Measurements from ENCODE around the gene CPNE6.

Gene CPNE6

GRCh38 chr14:24108336-24108874, 37.0 kb downstream of the CPNE6 start:
- H3K4me3 ChIP-seq (ENCODE audit: control insufficient read depth, low read depth, low read length) = no peak overlapping the region
- no peak for DNase-seq (ENCODE audit: low read depth)
- no peak for TF ChIP-seq CTCF (IDR thresholded peaks at IDR 0.05; ENCODE audit: control insufficient read depth, insufficient read depth, low read depth, low read length, missing control alignments)

- DNase-seq (ENCODE audit: low read depth) = no peak
- TF ChIP-seq CTCF (IDR thresholded peaks at IDR 0.05; ENCODE audit: control insufficient read depth, insufficient read depth, low read depth, low read length, missing control alignments) = no peak
- H3K4me3 ChIP-seq (ENCODE audit: control insufficient read depth, low read depth, low read length) = no peak overlapping the region
Observed at GRCh38 chr14:24110060-24110459, 38.7 kb downstream of the CPNE6 start.

DNA sequence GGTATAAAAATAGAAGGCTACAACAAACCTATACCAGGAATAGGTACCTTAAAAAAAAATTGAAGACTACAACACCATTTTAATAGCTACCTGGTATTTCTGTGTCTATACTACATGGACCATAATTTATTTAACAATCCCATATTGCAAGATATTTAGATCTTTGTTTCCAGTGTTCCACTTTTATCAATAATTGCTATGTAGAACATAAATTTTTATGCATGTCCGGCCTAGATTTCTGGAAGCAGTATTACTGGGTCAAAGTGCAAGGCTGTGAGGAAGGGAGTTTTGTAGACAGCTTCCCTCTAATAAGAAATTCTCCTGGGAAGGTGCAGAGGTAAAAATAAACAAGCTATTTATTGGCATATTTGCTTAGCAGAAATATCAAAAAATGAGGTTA, 39.2 kb downstream of the CPNE6 start:
- TF ChIP-seq CTCF (IDR thresholded peaks at IDR 0.05; ENCODE audit: control insufficient read depth, insufficient read depth, low read depth, low read length, missing control alignments) = no peak
- DNase-seq (ENCODE audit: low read depth) = no peak
- no peak overlapping the region for H3K4me3 ChIP-seq (ENCODE audit: control insufficient read depth, low read depth, low read length)

DNA sequence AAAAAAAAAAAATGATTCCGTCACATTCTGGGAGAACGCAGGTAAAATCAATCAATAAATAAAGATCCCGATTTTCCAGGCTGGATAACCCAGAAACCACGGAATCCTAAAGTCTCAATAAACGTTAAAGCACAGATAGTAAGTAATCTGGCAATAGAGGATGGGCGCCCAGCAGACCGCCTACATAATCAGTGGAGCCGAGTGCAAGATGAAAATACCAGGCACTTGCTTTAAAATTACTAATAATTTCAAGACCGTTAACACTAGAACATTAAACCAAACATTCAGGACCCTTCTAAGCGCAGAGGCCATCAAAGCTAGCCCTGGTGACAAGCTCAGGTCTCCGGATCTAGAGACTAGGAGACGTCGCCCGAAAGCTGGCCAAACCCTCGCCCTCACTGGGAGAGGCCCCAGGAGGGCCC, 42.0 kb downstream of the CPNE6 start:
- no peak for TF ChIP-seq CTCF (IDR thresholded peaks at IDR 0.05; ENCODE audit: control insufficient read depth, insufficient read depth, low read depth, low read length, missing control alignments)
- H3K4me3 ChIP-seq (ENCODE audit: control insufficient read depth, low read depth, low read length) = peak overlapping the region; percentile 71
- no peak for DNase-seq (ENCODE audit: low read depth)

- no peak for TF ChIP-seq CTCF (IDR thresholded peaks at IDR 0.05; ENCODE audit: control insufficient read depth, insufficient read depth, low read depth, low read length, missing control alignments)
- peak overlapping the region; percentile 71 for H3K4me3 ChIP-seq (ENCODE audit: control insufficient read depth, low read depth, low read length)
- DNase-seq (ENCODE audit: low read depth) = peak; percentile 58
Observed at GRCh38 chr14:24113801-24114531, 42.6 kb downstream of the CPNE6 start.

GRCh38 chr14:24114532-24115421, 43.4 kb downstream of the CPNE6 start, which contains the start of the genes DCAF11 and NRL:
Gene DCAF11 (plus strand): TSS chr14:24114777. CDS start chr14:24115595, 818 bp downstream.
Gene NRL (minus strand): TSS chr14:24114949. CDS start chr14:24082848, 32,101 bp downstream.
- H3K4me3 ChIP-seq (ENCODE audit: control insufficient read depth, low read depth, low read length) = peak within 1 kb of the TSS; percentile 79
- DNase-seq (ENCODE audit: low read depth) = peak; percentile 99
- TF ChIP-seq CTCF (IDR thresholded peaks at IDR 0.05; ENCODE audit: control insufficient read depth, insufficient read depth, low read depth, low read length, missing control alignments) = no peak

Data from AG09309 (cell line).